K562 (cell line): ENCODE data around the gene TNC. TPM values are rescaled to one million over a fixed set of nuclear protein-coding genes. Genes with fewer than 3 reads are reported as not detected.

Experiments
- ATAC-seq: fragments of 200-7000 bp; cut with Tn5 transposase; 3 replicates; pipeline ENCODE4 v1.9.1; 2020; ENCODE audit warnings: moderate library complexity
- BruUV-seq: library from RNA; stranded (reverse); fragments of 400-500 nt; replicated peaks from 2 replicates; lab custom pipeline; 2021; lab: Mats Ljungman, UMichigan
- CTCF ChIA-PET: fragments of 300-600 bp; formaldehyde crosslinking; extraction: SDS; loops from one replicate; lab custom pipeline; 2021; ENCODE audit warnings: low intra/inter-chr PET ratio; lab: Yijun Ruan, JAX
- POLR2A ChIA-PET: fragments of 300-600, 350-650 bp; sonication (Branson Sonifier 250); formaldehyde crosslinking; extraction: SDS; loops from one replicate; lab custom pipeline; 2021; ENCODE audit warnings: antibody characterized with exemption, inconsistent platforms; lab: Yijun Ruan, JAX
- DNase-seq, 4 experiments: peaks; one replicate each; pipeline versions ENCODE4 v3.0.0 to v3.0.0-alpha.2; 2011 to 2018; ENCODE audit warnings: low spot score in 3 of 4, mixed read lengths in 3 of 4; ENCODE audit errors: extremely low read depth in 1 of 4
- FAIRE-seq: peaks from 2 replicates; lab custom pipeline; 2011; peaks lifted over from hg19 to GRCh38; lab: Jason Lieb, UNC
- H2AFZ ChIP-seq: 2 replicates; pipeline ENCODE4 v1.6.0; 2011; ENCODE audit warnings: low read depth, low read length, control low read depth, inconsistent platforms
- H3K27ac ChIP-seq: fragments of 200-600 bp; 3 replicates; pipeline ENCODE4 v1.8.0; 2011; ENCODE audit warnings: low read depth, mild to moderate bottlenecking, control low read depth, inconsistent platforms, low read length, moderate library complexity, mixed read lengths; ENCODE audit errors: extremely low read depth
- H3K27me3 ChIP-seq, 2 experiments: fragments of 300-600 bp in 1 of 2; 2 replicates in 1 of 2; 3 replicates in 1 of 2; pipeline versions ENCODE4 v1.6.0 to v1.8.0; 2011; ENCODE audit warnings: inconsistent platforms in 2 of 2, low read length in 2 of 2, mild to moderate bottlenecking in 1 of 2, mixed read lengths in 1 of 2, moderate library complexity in 1 of 2; ENCODE audit not compliant: control insufficient read depth in 2 of 2, insufficient read depth in 2 of 2
- H3K36me3 ChIP-seq: fragments of 300-600 bp; 3 replicates; pipeline ENCODE4 v1.8.0; 2011; ENCODE audit warnings: mild to moderate bottlenecking, low read length, inconsistent platforms; ENCODE audit not compliant: control insufficient read depth, insufficient read depth
- H3K4me1 ChIP-seq, 2 experiments: fragments of 200-600 bp in 1 of 2; replicated peaks in 1 of 2; 2 replicates in 1 of 2; 3 replicates in 1 of 2; pipeline versions ENCODE4 v1.5.1 to v1.8.0; 2011; ENCODE audit warnings: inconsistent platforms in 2 of 2, low read length in 2 of 2, mild to moderate bottlenecking in 1 of 2, mixed read lengths in 1 of 2, moderate library complexity in 1 of 2; ENCODE audit not compliant: control insufficient read depth in 2 of 2, insufficient read depth in 2 of 2
- H3K4me2 ChIP-seq: 2 replicates; pipeline ENCODE4 v1.6.1; 2011; ENCODE audit warnings: low read length, control low read depth, inconsistent platforms, mixed read lengths; ENCODE audit not compliant: insufficient read depth
- H3K4me3 ChIP-seq: fragments of 200-600 bp; sonication (generic), shearing (Covaris generic); 2 replicates; pipeline ENCODE4 v1.5.1; 2016; ENCODE audit warnings: control low read depth, inconsistent platforms
- H3K79me2 ChIP-seq: fragments of 200-600 bp; 3 replicates; pipeline ENCODE4 v1.8.0; 2011; ENCODE audit warnings: low read length, inconsistent platforms; ENCODE audit not compliant: control insufficient read depth, insufficient read depth
- H3K9ac ChIP-seq, 2 experiments: 2 replicates each; pipeline versions ENCODE4 v1.6.0 to v1.6.1; 2011; ENCODE audit warnings: low read depth in 2 of 2, low read length in 2 of 2, control low read depth in 1 of 2, inconsistent platforms in 1 of 2, mild to moderate bottlenecking in 1 of 2, mixed read lengths in 1 of 2; ENCODE audit not compliant: insufficient read depth in 1 of 2
- H3K9me1 ChIP-seq: one replicate; pipeline ENCODE4 v1.6.0; 2011; ENCODE audit warnings: inconsistent platforms, mild to moderate bottlenecking, low read length, moderate library complexity; ENCODE audit not compliant: control insufficient read depth, insufficient read depth
- H3K9me3 ChIP-seq: replicated peaks from 2 replicates; pipeline ENCODE4 v1.5.1; 2011; ENCODE audit warnings: low read depth, low read length, inconsistent platforms; ENCODE audit not compliant: control insufficient read depth, insufficient read depth
- H4K20me1 ChIP-seq: replicated peaks from 2 replicates; pipeline ENCODE4 v1.6.1; 2011; ENCODE audit warnings: low read length, inconsistent platforms, mixed read lengths; ENCODE audit not compliant: control insufficient read depth, insufficient read depth
- CGGBP1 ChIP-seq: fragments of 250-450 bp; sonication (Bioruptor Pico); IDR thresholded peaks from 2 replicates; pipeline ENCODE4 v1.9.0; 2021; ENCODE audit warnings: mild to moderate bottlenecking
- DACH1 ChIP-seq: fragments of 450-650 bp; IDR thresholded peaks from 2 replicates; pipeline ENCODE4 v1.6.1; 2018; ENCODE audit not compliant: partially characterized antibody
- EP300 ChIP-seq: IDR thresholded peaks from 2 replicates; pipeline ENCODE4 v1.6.1; 2012; ENCODE audit warnings: low read length, improper control_type of control experiment
- HBP1 ChIP-seq: fragments of 450-650 bp; formaldehyde crosslinking; IDR thresholded peaks from 2 replicates; pipeline ENCODE4 v1.4.0; 2022; ENCODE audit warnings: missing genetic modification characterization
- NELFE ChIP-seq: IDR thresholded peaks from 2 replicates; pipeline ENCODE4 v1.6.1; 2011; ENCODE audit warnings: mild to moderate bottlenecking; ENCODE audit not compliant: insufficient read depth, insufficient read length
- PML ChIP-seq: IDR thresholded peaks from 2 replicates; pipeline ENCODE4 v1.6.1; 2012; ENCODE audit warnings: low read length, inconsistent platforms
- RBM15 ChIP-seq: fragments of 200-400 bp; formaldehyde crosslinking; IDR thresholded peaks from 2 replicates; pipeline ENCODE4 v1.6.1; 2018; ENCODE audit warnings: mild to moderate bottlenecking, low read length, moderate library complexity; ENCODE audit not compliant: insufficient read depth
- SFPQ ChIP-seq: fragments of 200-400 bp; formaldehyde crosslinking; IDR thresholded peaks from 2 replicates; pipeline ENCODE4 v1.6.1; 2017; ENCODE audit warnings: mild to moderate bottlenecking, low read depth, low read length, moderate library complexity
- SMARCB1 ChIP-seq: IDR thresholded peaks from 2 replicates; pipeline ENCODE4 v1.6.1; 2011; ENCODE audit warnings: improper control_type of control experiment, low read depth; ENCODE audit not compliant: insufficient read length
- TAF9B ChIP-seq: fragments of 450-650 bp; IDR thresholded peaks from 2 replicates; pipeline ENCODE4 v1.6.1; 2018; ENCODE audit warnings: mild to moderate bottlenecking; ENCODE audit not compliant: partially characterized antibody
- ZNF12 ChIP-seq: sonication (generic); formaldehyde crosslinking; IDR thresholded peaks from 2 replicates; pipeline ENCODE4 v1.4.0; 2020; ENCODE audit warnings: mild to moderate bottlenecking, missing genetic modification reagents
- ZNF76 ChIP-seq: fragments of 250-450 bp; sonication (Bioruptor Pico); IDR thresholded peaks from 2 replicates; pipeline ENCODE4 v1.4.0; 2020; ENCODE audit warnings: mild to moderate bottlenecking, moderate library complexity, borderline replicate concordance
- ZNF79 ChIP-seq: fragments of 250-450 bp; sonication (Bioruptor Pico); IDR thresholded peaks from 2 replicates; pipeline ENCODE4 v1.4.0; 2020; ENCODE audit warnings: low read depth, mild to moderate bottlenecking, moderate library complexity
- WGBS: fragments of 100-300 bp; shearing (Covaris generic); methylation state at CpG from one replicate; pipeline ENCODE4 v1.1.6; 2016; ENCODE audit warnings: low coverage, mixed read lengths; ENCODE audit not compliant: insufficient coverage; ENCODE audit errors: missing lambda C conversion rate; 5-methylcytosine and 5-hydroxymethylcytosine counted together
- in situ Hi-C: fragments of 300-500 bp; cut with MboI; formaldehyde crosslinking; loops from 4 replicates; pipeline ENCODE4 v1.15.0; 2018; ENCODE audit warnings: inconsistent platforms, mixed read lengths
- intact Hi-C: fragments of 100-400 bp; cut with micrococcal nuclease; formaldehyde crosslinking; loops from 2 replicates; pipeline ENCODE4 v1.14.2; 2022
- polyA plus RNA-seq, 8 experiments: library from polyadenylated mRNA; depleted of rRNA in 4 of 8; stranded (reverse) in 5 of 8; unstranded in 3 of 8; fragments of >200 nt; fragmentation: Nextera tagmentation in 2 of 8; fragmentation: Illumina TruSeq in 1 of 8; extraction: Ambion mirVana in 2 of 8; extraction: Trizol in 1 of 8; gene quantifications; 2 replicates each; pipeline versions ENCODE4 v1.2.1 to v1.2.3, GENCODE V29; 2011 to 2014; ENCODE audit warnings: inconsistent platforms in 1 of 8, missing spikeins in 1 of 8
- total RNA-seq, 7 experiments: library from RNA; depleted of rRNA in 6 of 7; stranded (reverse); fragments of >200 nt in 6 of 7; fragmentation: Illumina TruSeq in 2 of 7; extraction: Trizol in 2 of 7; gene quantifications; 2 replicates each; pipeline versions ENCODE4 v1.2.1 to v1.2.3, GENCODE V29; 2011 to 2021; ENCODE audit warnings: low replicate concordance in 1 of 7

The TNC gene
- total and polyA plus RNA-seq, 9 of the 15 experiments (the other 6 are each of a cell fraction or from before 2014, with no cell fraction given): under 0.01 to 0.29 TPM; not detected in 7

DNA sequence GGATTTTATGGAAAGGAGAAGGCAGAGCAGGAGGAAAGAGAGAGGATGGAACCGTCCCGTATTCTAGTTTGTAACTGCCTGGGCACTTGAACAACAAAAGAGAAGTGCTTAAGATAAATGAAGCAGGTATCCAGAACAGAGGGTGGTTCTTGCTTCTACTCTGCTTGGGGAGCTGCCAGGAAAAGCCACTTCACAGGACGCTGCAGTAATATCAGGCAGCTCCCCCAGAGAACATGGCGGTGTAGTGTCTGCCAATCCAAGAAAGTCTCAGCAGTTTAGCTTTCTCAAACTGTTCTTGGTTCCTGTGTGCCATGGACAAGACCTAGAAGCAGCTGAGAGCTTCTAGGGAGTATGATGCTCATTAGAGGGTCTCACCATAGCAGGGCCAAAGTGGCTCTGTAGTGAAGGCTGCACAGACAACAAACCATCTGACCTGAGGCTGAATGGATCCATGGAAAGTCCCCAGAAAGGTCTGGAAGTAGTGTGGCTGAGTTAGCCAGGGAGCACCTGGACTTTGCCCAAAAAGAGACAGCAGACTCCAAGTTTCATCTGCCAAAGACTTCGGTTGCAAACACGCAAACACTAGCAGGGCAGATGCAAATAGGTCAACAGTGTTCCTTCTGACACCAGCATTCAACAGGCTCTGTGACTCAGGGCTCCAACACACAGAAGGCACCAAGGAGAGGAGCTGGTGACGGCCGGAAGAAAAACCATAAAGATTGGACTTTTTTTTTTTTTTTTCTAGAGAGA is 115.4 kb downstream of the TNC start:
- DNase-seq (no peak), ATAC-seq (no peak), FAIRE-seq (no peak)
- in situ Hi-C loops: no loop called here
- H3K27ac ChIP-seq: no peak overlapping the region
- no peaks in the 10 kb centered on the region for H3K9me1 ChIP-seq
- H4K20me1 ChIP-seq: no peaks in the 10 kb centered on the region
- no peaks in the 10 kb centered on the region for H3K9me3 ChIP-seq
- H3K4me2 ChIP-seq: no peak overlapping the region
- H3K36me3 ChIP-seq: no peaks in the 10 kb centered on the region
- no peaks in the 10 kb centered on the region for H3K4me1 ChIP-seq
- TF ChIP-seq RBM15: no peak
- no peak for TF ChIP-seq CGGBP1 (CRISPR knock-in tag)
- TF ChIP-seq ZNF12 (CRISPR knock-in tag): no peak
- ChIA-PET CTCF (no interaction called here), POLR2A (no interaction called here)
- no TSS peak for BruUV-seq
- intact Hi-C loops: no loop called here
- WGBS: 0% methylated on average over 8 of the region's 8 CpGs
- H3K9ac ChIP-seq: no peak overlapping the region
- no peaks in the 10 kb centered on the region for H3K79me2 ChIP-seq
- no peak overlapping the region for H3K4me3 ChIP-seq
- no peaks in the 10 kb centered on the region for H3K27me3 ChIP-seq
- no peak overlapping the region for H2AFZ ChIP-seq

DNA sequence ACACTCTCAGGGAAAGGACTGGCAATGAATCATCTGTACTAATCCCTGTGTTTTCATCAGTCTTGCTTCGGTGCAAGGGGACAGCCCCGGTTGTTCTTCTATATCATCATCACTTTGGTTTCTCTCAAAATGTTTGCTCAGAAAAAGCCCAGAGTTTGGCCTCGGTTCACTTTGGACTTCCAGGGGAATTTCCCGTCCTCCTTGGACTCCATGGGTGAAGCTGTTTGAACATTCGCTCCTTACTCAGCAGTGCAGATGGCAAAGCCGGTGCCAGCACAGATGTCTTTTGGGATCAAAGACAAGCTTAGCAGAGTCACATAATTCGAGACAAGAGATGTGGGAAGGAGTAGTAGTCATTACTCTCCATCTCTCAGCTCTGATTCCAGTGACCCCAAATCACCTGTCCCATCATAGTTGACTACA is 117.7 kb downstream of the TNC start:
- no peak for ATAC-seq
- BruUV-seq: no TSS peak
- H3K36me3 ChIP-seq: no peaks in the 10 kb centered on the region
- no peaks in the 10 kb centered on the region for H3K79me2 ChIP-seq
- FAIRE-seq: no peak
- no peaks in the 10 kb centered on the region for H3K9me1 ChIP-seq
- no peak overlapping the region for H3K4me3 ChIP-seq
- in situ Hi-C loops: no loop called here
- POLR2A ChIA-PET: no interaction called here
- intact Hi-C loops: no loop called here
- no peak overlapping the region for H3K27ac ChIP-seq
- CTCF ChIA-PET: no interaction called here
- no peak for DNase-seq
- H4K20me1 ChIP-seq: no peaks in the 10 kb centered on the region
- no peak overlapping the region for H3K4me2 ChIP-seq
- H3K9me3 ChIP-seq: no peaks in the 10 kb centered on the region
- no peaks in the 10 kb centered on the region for H3K4me1 ChIP-seq
- 0% methylated on average over 7 of the region's 7 CpGs for WGBS
- no peak overlapping the region for H2AFZ ChIP-seq
- H3K9ac ChIP-seq: no peak overlapping the region
- no peaks in the 10 kb centered on the region for H3K27me3 ChIP-seq
- no peak for TF ChIP-seq ZNF79 (CRISPR knock-in tag)
- no peak for TF ChIP-seq DACH1
- TF ChIP-seq PML: no peak
- no peak for TF ChIP-seq SFPQ
- no peak for TF ChIP-seq EP300
- TF ChIP-seq NELFE: no peak
- no peak for TF ChIP-seq SMARCB1
- TF ChIP-seq HBP1: no peak
- no peak for TF ChIP-seq ZNF76 (CRISPR knock-in tag)
- no peak for TF ChIP-seq TAF9B
